ENCODE data around the gene SEBOX. TPM values are rescaled to one million over a fixed set of nuclear protein-coding genes. Genes with fewer than 3 reads are reported as not detected.

SEBOX gene
- total RNA-seq, 1 donor from 2014 or later: not detected

DNA sequence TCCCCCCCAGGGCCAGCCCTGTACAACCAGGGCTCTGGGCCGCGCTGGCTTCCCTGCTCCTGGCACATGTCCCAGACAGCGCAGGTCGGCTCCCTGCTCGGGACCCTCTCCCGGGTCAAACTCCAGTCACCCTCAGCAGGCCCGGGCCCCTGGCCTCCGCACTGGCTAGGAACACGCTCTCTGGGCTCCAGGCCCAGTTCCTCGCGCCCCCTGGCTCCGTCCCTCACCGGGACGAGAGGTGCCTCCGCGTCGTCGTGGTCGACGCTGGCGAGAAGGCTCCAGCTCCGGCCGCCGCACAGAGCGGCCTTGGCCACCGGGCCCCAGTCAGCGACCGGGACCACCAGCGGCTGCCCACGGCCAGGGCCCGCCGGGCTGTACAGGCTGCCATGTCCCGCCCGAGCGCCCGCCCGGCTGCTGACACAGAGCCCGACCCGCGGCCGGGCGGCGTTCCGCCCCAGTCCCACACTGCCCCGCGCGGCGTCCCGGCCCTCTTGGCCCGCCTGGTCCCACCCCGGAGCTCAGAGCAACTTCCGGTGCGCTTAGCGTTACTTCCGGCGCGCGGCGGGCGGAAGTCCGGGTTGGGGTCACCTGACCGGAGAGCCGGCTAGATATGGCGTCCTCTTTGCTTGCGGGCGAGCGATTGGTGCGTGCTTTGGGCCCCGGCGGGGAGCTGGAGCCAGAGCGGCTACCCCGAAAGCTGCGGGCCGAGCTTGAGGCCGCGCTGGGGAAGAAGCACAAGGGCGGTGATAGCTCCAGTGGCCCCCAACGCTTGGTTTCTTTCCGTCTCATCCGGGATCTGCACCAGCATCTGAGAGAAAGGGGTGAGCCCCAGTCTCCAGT, 7.7 kb downstream of the SEBOX start, which contains the start of gene POLDIP2:
Gene POLDIP2 (minus strand): TSS at position 467 of the 840 bp plus-strand sequence. CDS start 79 bp downstream, at position 388.
- TF ChIP-seq, protein P1, sequence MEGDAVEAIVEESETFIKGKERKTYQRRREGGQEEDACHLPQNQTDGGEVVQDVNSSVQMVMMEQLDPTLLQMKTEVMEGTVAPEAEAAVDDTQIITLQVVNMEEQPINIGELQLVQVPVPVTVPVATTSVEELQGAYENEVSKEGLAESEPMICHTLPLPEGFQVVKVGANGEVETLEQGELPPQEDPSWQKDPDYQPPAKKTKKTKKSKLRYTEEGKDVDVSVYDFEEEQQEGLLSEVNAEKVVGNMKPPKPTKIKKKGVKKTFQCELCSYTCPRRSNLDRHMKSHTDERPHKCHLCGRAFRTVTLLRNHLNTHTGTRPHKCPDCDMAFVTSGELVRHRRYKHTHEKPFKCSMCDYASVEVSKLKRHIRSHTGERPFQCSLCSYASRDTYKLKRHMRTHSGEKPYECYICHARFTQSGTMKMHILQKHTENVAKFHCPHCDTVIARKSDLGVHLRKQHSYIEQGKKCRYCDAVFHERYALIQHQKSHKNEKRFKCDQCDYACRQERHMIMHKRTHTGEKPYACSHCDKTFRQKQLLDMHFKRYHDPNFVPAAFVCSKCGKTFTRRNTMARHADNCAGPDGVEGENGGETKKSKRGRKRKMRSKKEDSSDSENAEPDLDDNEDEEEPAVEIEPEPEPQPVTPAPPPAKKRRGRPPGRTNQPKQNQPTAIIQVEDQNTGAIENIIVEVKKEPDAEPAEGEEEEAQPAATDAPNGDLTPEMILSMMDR (conservative IDR thresholded peaks at IDR 0.05): peak; percentile 24
- DNase-seq (ENCODE audit: extremely low spot score, unreplicated experiment): peak; percentile 97
- peaks cover 5% of the 10 kb centered on the region for H3K36me3 Mint-ChIP-seq
- no peaks in the 10 kb centered on the region for H3K9me3 Mint-ChIP-seq
- H3K4me3 Mint-ChIP-seq: peak within 1 kb of the TSS; percentile 96
- peak within 1 kb of the TSS; percentile 92 for H3K27ac Mint-ChIP-seq
- peaks cover 17% of the 10 kb centered on the region for H3K4me1 Mint-ChIP-seq (ENCODE audit: unreplicated experiment)
- H3K27me3 Mint-ChIP-seq: no peaks in the 10 kb centered on the region

DNA sequence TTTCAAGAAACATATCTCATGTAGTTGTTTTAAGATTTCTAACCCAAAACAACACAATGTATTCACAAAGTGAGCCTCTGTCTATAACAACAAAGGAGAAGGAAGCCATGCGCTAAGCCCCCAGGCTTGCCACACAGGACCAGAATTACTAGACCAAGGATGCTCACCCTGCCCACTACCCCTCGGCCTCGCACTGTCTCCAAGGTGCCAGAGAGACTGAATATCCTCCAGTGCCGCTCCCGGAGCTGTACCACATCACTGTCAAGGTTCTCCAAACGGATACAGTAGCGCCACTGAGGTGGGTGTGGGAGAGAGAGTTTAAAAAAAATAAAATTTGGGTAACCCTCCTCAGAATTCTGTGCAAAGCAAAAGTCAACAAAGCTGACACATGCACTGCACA, 14.7 kb downstream of the SEBOX start:
- peaks cover 6% of the 10 kb centered on the region for H3K36me3 Mint-ChIP-seq
- no peak overlapping the region for H3K27ac Mint-ChIP-seq
- H3K4me1 Mint-ChIP-seq (ENCODE audit: unreplicated experiment): no peaks in the 10 kb centered on the region
- no peaks in the 10 kb centered on the region for H3K27me3 Mint-ChIP-seq
- no peak overlapping the region for H3K4me3 Mint-ChIP-seq
- TF ChIP-seq, protein P1 (conservative IDR thresholded peaks at IDR 0.05): no peak
- no peaks in the 10 kb centered on the region for H3K9me3 Mint-ChIP-seq
- DNase-seq (ENCODE audit: extremely low spot score, unreplicated experiment): no peak

DNA sequence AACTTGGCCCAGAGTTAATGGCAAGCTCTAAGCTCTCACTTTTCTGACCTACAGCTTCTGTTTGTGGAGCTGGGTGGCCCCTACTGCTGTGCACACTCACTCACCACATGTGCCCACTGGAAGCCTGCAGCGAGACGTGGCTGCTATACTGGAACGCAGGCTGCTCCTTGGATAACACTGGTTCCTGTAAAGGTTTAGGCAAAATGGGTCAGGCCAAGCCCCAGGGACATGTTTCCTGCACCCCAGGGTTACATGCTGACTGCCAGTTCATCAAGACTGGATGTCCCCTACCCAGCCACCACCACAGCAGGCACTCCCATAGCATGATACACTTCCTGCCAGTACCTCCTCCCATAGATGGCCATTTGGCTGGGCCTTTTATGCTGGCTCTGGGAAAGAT, 16.0 kb downstream of the SEBOX start:
- H3K27ac Mint-ChIP-seq: no peak overlapping the region
- no peak overlapping the region for H3K4me3 Mint-ChIP-seq
- no peaks in the 10 kb centered on the region for H3K27me3 Mint-ChIP-seq
- no peaks in the 10 kb centered on the region for H3K4me1 Mint-ChIP-seq (ENCODE audit: unreplicated experiment)
- H3K36me3 Mint-ChIP-seq: peaks cover 6% of the 10 kb centered on the region
- TF ChIP-seq, protein P1 (conservative IDR thresholded peaks at IDR 0.05): no peak
- no peak for DNase-seq (ENCODE audit: extremely low spot score, unreplicated experiment)
- no peaks in the 10 kb centered on the region for H3K9me3 Mint-ChIP-seq

DNA sequence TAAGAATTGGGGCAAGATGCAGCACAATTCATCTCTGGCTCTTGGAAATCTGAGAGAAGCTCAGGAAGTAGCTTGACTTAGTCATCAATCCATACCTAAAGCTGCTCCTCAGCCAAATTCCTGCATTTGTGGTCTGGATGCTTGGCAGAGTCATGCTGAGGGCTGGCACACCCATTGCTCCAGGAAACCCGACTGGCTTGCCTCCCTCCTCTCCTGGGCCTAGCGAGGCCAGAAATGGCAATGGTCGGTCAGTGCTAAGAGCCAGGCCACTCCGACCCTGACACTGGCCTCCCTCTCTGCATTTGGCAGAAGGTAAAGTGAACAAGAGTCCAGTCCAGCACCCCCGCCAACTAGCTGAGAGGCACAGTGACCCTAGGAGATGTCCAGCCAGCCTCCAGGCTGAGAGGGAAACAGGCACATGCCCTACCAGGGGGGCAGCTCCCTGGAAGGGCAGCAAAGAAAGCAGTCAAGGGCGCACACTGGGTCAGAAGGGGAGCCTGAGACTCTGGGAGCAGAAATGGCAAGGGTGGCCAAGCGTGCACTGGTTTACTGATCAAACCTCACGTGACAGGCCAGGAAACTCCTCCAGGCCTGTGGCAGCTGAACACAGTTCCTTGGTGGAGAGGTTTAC, 17.6 kb downstream of the SEBOX start:
- no peaks in the 10 kb centered on the region for H3K27me3 Mint-ChIP-seq
- no peaks in the 10 kb centered on the region for H3K9me3 Mint-ChIP-seq
- H3K27ac Mint-ChIP-seq: no peak overlapping the region
- peaks cover 6% of the 10 kb centered on the region for H3K36me3 Mint-ChIP-seq
- no peak for DNase-seq (ENCODE audit: extremely low spot score, unreplicated experiment)
- no peaks in the 10 kb centered on the region for H3K4me1 Mint-ChIP-seq (ENCODE audit: unreplicated experiment)
- H3K4me3 Mint-ChIP-seq: no peak overlapping the region
- TF ChIP-seq, protein P1 (conservative IDR thresholded peaks at IDR 0.05): no peak

DNA sequence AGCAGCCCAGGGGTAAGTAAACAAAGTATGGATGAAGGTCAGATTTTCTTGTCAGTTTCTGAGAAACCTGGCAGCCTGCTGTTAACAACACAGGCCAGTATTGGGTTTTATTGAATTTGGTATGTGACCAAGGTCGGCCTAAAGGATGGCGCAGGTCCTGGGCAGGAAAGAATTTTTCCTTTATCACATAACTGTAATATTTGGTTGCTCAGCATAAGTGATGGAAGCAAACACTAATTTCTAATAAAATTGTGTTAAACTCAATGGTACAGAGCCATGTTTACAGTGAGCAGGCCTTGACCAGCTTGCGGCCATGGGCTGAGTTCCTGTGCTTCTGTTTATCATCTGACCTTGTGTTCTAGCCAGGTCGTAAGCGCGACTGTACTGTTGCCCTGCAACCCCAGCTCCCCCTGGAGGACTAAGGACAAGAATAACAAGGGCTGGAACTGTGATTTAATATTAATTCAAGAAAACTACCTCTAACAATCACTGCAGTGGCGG, 18.2 kb downstream of the SEBOX start:
- Mint-ChIP-seq H3K4me3 (no peak overlapping the region), H3K27me3 (no peaks in the 10 kb centered on the region), H3K4me1 (ENCODE audit: unreplicated experiment) (no peaks in the 10 kb centered on the region), H3K36me3 (peaks cover 6% of the 10 kb centered on the region), H3K27ac (peak overlapping the region; percentile 21), H3K9me3 (no peaks in the 10 kb centered on the region)
- TF ChIP-seq, protein P1 (conservative IDR thresholded peaks at IDR 0.05): peak; percentile 42
- DNase-seq (ENCODE audit: extremely low spot score, unreplicated experiment): no peak

Data from type B pancreatic cell (in vitro differentiated cells).